Measurements from ENCODE around the gene COX7C. TPM values are rescaled to one million over a fixed set of nuclear protein-coding genes. Genes with fewer than 3 reads are reported as not detected.

COX7C gene
- total RNA-seq, 1 experiment from 2014 or later = 1,292 TPM

GRCh38 chr5:86625148-86625547 lies 7.4 kb downstream of the COX7C start:
- Histone ChIP-seq H3K4ac (ENCODE audit: low read depth, low read length) (no peak overlapping the region), H3T11ph (ENCODE audit: low read length) (no peak overlapping the region), H3K9me3 (ENCODE audit: control insufficient read depth, low read depth, low read length) (no peaks in the 10 kb centered on the region), H4K8ac (replicated peaks; ENCODE audit: insufficient read length, low read depth, low read length) (no peak overlapping the region), H3K79me2 (ENCODE audit: insufficient read depth, low read length) (no peaks in the 10 kb centered on the region), H3K9ac (ENCODE audit: extremely low read depth, insufficient read length, low read length) (no peak overlapping the region), H3K56ac (ENCODE audit: insufficient read length, low read depth, low read length) (no peak overlapping the region), H3K4me2 (ENCODE audit: insufficient read depth, insufficient read length, low read length) (no peak overlapping the region), H3K23ac (ENCODE audit: insufficient read length, low read depth, low read length) (no peak overlapping the region), H3K14ac (ENCODE audit: insufficient read depth, low read length) (no peak overlapping the region), H3K27me3 (ENCODE audit: insufficient read depth, low read length) (no peaks in the 10 kb centered on the region), H2BK12ac (ENCODE audit: insufficient read length, low read depth, low read length) (no peak overlapping the region), H2AK5ac (ENCODE audit: insufficient read length, low read length) (no peak overlapping the region), H2BK15ac (ENCODE audit: low read depth, low read length) (no peak overlapping the region), H4K20me1 (ENCODE audit: control insufficient read depth, insufficient read depth, insufficient read length) (no peaks in the 10 kb centered on the region), H3K79me1 (ENCODE audit: insufficient read depth, low read depth, low read length, poor library complexity, severe bottlenecking) (no peaks in the 10 kb centered on the region), H3K4me1 (ENCODE audit: insufficient read depth, low read length) (no peaks in the 10 kb centered on the region; the same call in 1 of the 2 replicates), H4K5ac (ENCODE audit: insufficient read length, low read depth, low read length) (no peak overlapping the region), H2BK20ac (ENCODE audit: low read depth, low read length, poor library complexity, severe bottlenecking) (no peak overlapping the region), H2AFZ (ENCODE audit: low read length) (no peak overlapping the region), H3K27ac (ENCODE audit: insufficient read length, low read depth, low read length) (no peak overlapping the region), H2BK5ac (ENCODE audit: insufficient read length, low read length) (no peak overlapping the region), H4K91ac (ENCODE audit: insufficient read length, low read depth, low read length) (no peak overlapping the region), H2BK120ac (ENCODE audit: low read depth, low read length, poor library complexity, severe bottlenecking) (no peak overlapping the region), H3K18ac (ENCODE audit: insufficient read length, low read depth, low read length) (no peak overlapping the region), H3K23me2 (ENCODE audit: insufficient read length, low read depth, low read length, poor library complexity, severe bottlenecking) (no peaks in the 10 kb centered on the region)
- WGBS (ENCODE audit: extremely low coverage, insufficient read length, low lambda C conversion rate) = no CpG with 5 or more reads among the region's 2 CpGs
- H3K27me3 Mint-ChIP-seq (ENCODE audit: low read depth) = no peaks in the 10 kb centered on the region
- H3K36me3 Mint-ChIP-seq (ENCODE audit: insufficient read depth in 1 of 3, low read depth in 3 of 3) = peaks cover 16 to 27% (median 26%) of the 10 kb centered on the region in 3 experiments; a peak in 6 of 7 replicates
- no peak overlapping the region for H3K4me3 Mint-ChIP-seq
- no peaks in the 10 kb centered on the region for H3K9me3 Mint-ChIP-seq
- TF ChIP-seq, protein P1, sequence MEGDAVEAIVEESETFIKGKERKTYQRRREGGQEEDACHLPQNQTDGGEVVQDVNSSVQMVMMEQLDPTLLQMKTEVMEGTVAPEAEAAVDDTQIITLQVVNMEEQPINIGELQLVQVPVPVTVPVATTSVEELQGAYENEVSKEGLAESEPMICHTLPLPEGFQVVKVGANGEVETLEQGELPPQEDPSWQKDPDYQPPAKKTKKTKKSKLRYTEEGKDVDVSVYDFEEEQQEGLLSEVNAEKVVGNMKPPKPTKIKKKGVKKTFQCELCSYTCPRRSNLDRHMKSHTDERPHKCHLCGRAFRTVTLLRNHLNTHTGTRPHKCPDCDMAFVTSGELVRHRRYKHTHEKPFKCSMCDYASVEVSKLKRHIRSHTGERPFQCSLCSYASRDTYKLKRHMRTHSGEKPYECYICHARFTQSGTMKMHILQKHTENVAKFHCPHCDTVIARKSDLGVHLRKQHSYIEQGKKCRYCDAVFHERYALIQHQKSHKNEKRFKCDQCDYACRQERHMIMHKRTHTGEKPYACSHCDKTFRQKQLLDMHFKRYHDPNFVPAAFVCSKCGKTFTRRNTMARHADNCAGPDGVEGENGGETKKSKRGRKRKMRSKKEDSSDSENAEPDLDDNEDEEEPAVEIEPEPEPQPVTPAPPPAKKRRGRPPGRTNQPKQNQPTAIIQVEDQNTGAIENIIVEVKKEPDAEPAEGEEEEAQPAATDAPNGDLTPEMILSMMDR (conservative IDR thresholded peaks at IDR 0.05) = no peak
- no peak for DNase-seq
- H3K27ac Mint-ChIP-seq = no peak overlapping the region
- H3K4me1 Mint-ChIP-seq = peaks cover 11 to 17% of the 10 kb centered on the region in 2 experiments

Measured in H9 (cell line).